OCI-LY1 (cell line): ENCODE data around the gene APOF.

Source experiments
- EZH2 ChIP-seq: fragments of 200-600 bp; sonication (generic), shearing (Covaris generic); IDR thresholded peaks from 2 replicates; pipeline ENCODE4 v1.8.0; 2017; ENCODE audit warnings: borderline replicate concordance, mixed run types, mild to moderate bottlenecking, antibody characterized with exemption, low read length, moderate library complexity, mixed read lengths
- TF ChIP-seq, protein P1 (sequence below): fragments of 200-600 bp; sonication (generic), shearing (Covaris generic); IDR thresholded peaks from 2 replicates; pipeline ENCODE4 v1.5.1; 2017; ENCODE audit warnings: mild to moderate bottlenecking, antibody characterized with exemption, low read length, moderate library complexity, mixed read lengths

DNA sequence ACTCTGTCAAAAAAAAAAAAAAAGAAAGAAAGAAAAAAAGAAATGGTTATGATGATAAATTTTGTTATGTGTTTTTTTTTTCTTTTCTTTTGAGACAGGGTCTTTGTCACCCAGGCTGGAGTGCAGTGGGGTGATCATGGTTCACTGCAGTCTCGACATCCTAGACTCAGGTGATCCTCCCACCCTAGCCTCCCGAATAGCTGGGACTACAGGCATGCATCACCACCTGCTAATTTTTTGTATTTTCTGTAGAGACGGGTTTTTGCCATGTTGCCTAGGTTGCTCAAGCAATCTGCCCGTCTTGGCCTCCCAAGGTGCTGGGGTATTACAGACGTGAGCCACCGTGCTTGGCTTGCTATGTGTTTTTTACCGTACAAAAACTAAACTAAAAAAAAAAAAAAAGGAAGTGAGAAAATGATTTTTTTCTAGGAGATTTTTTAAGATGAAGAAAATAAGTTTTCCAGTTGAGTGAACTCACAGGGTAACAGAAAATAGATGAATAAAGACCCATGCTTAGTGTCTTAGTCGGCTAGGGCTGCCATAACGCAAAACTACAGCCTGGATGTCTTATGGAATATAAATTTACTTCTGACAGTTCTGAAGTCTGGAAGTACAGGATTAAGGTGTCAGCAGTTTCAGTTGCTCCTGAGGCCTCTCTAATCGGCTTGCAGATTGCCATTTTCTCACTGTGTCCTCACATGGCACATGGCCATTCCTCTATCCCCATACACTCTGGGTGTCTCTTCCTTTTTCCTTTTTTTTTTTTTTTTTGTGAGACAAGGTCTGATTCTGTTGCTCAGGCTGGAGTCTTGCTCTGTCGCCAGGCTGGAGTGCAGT is 13.2 kb upstream of the APOF start:
- TF ChIP-seq, protein P1, sequence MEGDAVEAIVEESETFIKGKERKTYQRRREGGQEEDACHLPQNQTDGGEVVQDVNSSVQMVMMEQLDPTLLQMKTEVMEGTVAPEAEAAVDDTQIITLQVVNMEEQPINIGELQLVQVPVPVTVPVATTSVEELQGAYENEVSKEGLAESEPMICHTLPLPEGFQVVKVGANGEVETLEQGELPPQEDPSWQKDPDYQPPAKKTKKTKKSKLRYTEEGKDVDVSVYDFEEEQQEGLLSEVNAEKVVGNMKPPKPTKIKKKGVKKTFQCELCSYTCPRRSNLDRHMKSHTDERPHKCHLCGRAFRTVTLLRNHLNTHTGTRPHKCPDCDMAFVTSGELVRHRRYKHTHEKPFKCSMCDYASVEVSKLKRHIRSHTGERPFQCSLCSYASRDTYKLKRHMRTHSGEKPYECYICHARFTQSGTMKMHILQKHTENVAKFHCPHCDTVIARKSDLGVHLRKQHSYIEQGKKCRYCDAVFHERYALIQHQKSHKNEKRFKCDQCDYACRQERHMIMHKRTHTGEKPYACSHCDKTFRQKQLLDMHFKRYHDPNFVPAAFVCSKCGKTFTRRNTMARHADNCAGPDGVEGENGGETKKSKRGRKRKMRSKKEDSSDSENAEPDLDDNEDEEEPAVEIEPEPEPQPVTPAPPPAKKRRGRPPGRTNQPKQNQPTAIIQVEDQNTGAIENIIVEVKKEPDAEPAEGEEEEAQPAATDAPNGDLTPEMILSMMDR = no peak
- TF ChIP-seq EZH2 = no peak
